GM21515 (cell line): ENCODE measurements around the gene GRID1.

ENCODE experiments used
- ATAC-seq: cut with Tn5 transposase; IDR thresholded peaks from one replicate; pipeline ENCODE4 v1.9.1; 2021; ENCODE audit not compliant: unreplicated experiment

Gene GRID1

GRCh38 chr10:86234107-86234506 lies 132.5 kb downstream of the GRID1 start:
- ATAC-seq, result no peak

DNA sequence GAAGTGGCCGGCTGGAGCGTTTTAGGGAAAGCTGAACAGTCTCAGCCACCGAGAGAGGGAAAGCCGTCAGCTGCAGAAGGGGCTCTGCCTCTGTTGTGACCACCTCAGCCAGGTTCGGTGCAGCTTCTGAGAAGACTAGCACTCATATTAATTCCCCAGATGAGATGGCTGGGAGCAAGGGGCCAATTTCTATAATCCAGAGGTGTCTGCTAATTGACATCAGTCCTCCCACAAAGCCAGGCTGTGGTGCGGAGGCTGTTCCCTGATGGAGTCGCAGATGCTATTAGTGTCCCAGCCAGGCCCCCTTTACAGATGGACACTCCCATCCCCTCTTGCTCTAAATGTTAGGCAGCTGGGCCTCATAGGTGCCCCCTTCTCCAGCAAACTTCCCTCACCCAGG lies 133.5 kb downstream of the GRID1 start:
- ATAC-seq, result no peak

DNA sequence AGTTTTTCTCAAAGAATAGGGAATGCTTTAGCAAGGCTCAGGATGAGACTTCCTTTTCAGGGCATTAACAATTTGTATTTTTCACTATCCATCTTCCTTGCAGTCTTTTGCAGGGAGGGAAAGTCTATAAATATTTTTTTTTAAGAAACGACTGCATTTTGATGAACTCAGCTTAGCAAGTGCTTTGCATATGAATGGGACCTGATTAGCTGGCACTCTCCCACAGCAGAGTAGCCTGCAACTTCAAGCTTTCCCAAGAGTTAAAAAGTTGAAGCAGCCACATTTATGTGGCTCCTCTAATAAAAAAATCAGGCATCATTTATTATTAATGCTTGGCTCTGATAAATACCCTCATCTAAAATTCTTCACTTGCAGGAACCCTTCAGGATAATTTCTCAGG lies 134.0 kb downstream of the GRID1 start:
- ATAC-seq, result no peak

DNA sequence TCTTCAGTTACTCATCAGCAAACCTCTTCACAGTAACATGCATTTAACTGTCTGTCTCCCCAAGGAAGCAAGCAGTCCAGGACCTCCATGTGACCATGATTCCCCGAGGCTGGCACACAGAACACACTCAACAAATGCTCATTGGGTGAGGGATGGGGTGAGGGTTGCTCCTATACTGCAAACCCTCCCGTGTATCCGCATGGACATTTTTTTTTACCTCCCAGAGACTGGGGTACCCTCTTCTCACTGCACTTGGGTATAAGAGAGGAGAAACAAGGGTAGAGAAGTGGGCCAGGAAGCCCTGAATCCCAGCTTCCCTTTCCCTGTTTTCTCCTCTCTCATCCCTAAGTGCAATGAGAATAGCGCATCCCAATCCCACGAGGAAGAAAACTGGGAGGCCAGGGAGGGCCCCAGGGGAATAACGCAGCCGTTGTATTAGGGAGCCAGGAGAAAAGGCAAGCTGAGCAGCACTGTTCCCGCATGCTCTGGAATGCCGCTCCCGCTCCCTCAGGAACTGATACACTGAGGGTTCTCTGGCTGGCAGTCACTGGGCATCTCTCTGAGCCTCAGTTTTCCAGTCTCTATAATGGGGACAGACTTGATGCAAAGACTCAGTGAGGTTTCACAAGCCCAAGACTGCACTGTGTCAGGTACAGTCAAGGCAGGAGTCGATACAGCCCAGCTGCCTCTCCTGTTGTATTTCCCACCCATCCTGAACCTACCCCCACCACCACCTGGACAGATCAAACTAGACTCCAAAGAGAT lies 134.6 kb downstream of the GRID1 start:
- no peak for ATAC-seq

DNA sequence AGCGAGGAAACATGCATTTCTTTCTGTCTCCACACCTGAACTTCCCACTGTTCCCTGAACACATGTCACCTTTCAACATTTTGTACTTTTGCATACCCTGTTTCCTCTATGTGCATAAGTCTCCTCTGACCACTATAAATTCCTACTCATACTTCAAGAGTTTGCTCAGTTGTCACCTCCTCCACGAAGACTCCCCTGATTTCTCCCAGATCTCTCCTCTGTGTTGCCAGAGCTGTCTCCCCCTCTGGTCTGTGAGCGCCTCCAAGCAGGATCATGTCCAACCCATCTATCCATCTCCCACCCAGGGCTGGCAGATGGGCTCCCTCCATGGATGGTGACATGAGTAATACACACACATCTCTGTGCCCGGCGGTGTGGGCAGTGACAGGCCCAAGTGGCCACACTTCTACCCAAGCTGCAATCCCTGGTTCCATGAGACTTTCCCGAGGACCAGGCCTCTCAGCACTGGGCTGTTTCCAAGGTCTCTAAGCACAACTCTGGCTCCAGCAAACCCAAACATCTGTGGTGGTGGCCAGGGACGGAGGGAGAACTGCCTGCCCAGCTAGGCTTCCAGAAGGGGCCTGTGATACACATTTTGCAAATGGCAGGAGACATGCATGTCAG lies 135.9 kb downstream of the GRID1 start:
- ATAC-seq, result no peak

DNA sequence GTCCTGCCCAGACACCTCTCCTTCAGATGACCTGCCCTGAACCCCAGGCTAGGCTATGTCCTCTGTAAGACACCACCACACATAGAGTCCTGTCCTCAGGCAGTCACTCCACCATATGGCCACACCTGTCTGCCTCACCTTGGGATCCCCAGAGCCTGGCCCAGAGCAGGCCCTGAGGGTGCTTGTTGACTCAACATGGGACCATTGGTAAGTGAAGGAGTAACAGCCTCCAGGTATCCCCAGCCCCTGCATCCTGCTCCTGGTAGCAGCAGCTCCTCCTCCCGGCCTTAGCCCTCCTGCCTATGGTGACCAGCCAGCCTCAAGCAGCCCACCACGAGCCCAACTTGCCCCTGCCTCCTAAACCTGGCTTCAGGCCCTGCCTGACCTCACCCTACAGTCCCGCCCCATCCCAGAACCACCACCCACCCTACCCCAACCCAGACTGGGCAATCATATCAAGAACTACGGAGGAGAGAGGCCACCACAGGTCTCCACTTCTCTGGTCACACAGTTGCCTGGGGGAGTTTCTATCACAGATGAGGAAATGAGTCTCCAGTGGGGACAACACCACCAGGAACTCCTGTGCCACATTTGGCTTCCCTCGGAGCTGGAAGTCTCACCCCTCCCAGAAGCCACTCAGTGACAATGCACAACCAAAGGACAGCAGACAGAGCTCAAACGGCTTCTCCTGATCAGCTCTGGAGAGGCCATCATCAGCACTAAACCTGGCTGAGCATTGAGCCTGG lies 136.6 kb downstream of the GRID1 start:
- no peak for ATAC-seq

- ATAC-seq, result no peak
These were observed 137.2 kb downstream of the GRID1 start for GRCh38 chr10:86229376-86229775.

DNA sequence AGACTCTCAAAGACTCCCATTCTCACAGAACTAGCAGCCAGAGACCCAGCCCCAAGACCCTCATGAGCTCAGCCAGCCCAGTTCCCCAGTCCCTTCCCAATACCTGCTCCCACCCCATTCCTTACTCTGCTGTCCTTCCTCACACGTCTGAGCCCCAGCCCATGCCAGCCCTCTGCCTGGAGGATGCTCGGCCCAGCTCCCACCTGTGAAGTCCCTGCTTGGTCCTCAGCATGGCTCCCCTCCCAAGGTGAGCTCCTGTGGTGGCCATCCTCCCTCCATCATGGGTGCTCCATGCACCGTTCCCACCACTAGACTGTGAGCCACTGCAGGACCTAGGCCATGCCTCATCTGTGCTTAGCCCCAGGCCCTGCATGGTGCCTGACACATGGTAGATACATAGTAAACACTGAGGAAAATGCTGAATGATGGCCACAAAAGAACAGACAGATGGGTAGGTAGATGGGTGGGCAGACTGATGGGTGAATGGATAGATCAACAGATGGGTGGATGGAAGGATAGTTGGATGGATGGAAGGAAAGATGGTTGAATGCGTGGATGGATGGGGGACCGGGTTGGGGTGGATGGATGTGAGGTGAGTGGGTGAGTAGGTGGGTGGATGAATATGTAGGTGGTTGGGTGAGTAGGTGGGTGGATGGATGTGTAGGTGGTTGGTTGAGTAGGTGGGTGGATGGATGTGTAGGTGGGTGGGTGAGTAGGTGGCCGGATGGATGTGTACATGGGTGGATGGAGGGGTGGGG lies 138.9 kb downstream of the GRID1 start:
- no peak for ATAC-seq

DNA sequence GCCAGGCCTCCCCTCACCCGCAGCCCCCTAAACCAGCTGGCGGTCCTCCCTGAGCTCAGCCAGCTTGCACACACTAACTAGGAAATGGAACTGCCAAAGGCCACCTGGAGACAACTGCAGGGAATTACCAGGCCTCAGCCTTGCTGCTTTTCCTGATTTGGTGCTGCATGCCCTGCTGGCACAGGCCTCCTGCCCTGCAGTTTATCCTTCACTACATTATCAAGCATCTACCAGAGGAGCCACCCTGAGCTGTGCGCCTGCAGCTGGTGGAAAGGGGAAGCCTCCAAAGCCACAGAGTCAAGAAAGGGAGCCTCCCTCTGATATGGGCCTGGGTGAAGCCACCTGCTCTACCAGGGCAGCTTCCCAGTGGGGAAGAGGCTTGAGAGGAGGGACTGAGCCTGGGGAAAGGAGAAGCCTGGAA lies 139.8 kb downstream of the GRID1 start:
- ATAC-seq, result no peak

DNA sequence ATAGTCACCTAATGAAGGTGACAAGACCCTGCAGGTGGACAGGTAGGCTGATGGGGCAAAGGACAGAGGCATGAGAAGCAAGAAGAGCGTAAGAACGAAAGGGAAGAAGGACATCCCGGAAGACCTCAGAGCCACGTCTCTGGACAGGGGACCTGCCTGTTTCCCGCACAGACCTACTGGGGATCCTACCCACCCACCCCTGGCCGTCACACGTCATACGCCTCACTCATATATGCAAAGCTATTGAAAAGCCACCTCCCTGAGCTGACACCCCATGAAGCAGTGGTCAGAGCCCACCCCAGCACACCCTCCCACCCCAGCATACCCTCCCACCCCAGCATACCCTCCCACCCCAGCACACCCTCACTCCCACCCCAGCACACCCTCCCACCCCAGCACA lies 140.6 kb downstream of the GRID1 start:
- no peak for ATAC-seq

DNA sequence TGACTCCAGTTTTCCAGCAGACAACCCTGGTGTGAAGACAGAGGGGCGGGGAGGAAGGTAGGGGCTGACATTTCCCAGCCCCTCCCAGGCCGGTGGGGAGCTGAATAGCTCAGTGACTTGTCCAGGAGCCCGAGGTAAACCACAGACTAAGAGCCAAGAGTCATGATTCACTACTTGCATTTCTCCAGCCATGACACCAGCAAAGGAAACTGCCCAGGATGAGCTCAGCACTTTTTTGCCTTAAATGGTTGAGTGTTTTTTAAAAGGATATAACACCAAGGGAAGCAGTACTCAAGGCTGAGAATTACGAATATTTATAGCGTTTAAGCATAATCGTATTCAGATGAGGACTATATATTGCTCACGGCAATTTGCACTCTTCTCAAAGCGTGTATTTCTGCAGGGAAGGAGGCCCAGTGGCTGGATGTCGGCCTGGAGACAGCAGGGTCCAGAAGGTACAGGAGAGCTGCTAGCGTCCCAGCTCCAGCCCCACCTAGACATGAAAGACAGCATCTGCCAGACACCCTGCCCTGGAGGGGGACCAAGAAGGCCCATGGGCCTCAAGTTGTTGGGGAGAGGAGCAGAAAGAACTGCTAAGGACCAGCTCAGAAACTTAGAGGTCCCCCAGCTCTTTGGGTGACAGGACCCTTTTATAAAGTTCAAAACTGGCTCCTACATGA lies 141.4 kb downstream of the GRID1 start:
- peak; percentile 37 for ATAC-seq

DNA sequence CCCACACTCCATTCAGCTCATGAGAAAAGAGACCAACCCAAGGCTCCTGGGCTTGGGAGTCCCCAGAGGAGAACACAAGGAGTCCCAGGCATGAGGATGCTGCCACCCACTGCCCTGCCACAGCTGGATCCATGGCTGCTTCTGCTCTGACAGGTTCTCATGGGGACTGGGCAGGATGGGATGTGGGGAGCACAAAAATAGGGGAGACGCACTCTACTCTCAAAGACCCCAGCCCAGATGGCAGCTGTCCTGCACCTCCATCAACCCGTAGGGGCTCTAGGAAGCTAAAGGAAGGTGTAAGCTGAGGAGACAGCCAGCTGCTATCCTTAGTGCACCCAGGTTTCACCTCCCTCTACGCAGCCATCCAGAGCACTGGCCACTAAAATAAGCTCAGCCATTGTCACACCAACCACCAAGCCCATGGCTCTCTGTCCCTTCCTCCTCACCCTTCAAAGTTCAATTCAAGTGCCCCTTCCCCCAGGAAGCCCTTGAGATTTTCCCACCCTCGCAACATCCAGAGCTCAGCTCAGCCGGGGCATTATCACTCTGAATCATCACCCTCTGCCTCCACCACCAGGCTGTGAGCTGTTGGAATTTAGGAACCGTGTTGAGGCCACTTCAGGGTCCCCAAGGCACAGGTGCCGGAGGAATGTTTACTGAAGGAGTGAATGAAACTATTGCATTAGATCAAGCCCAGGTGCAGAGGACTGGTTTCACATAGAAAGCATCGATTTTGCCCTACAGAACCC lies 142.1 kb downstream of the GRID1 start:
- peak; percentile 80 for ATAC-seq

GRCh38 chr10:86223256-86223655 lies 143.3 kb downstream of the GRID1 start:
- no peak for ATAC-seq

DNA sequence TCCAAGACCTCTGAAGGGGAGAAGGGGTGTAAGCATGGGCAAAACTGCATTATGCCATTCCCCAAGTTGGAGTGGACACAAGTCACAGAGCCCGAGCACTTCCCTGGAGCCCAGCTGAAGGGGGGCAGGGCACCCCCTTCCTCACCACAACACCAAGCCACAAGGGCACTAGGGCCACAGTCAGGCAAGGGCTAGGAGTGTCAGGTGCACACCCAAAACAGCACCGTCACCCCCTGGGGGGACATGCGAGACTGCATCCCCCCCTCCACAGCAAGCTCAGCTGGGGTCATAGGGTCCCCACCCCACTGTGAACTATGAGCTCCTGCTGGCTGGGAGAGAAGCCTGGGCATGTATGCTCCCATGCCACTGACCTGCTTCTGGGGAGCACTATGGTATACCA lies 143.9 kb downstream of the GRID1 start:
- no peak for ATAC-seq

DNA sequence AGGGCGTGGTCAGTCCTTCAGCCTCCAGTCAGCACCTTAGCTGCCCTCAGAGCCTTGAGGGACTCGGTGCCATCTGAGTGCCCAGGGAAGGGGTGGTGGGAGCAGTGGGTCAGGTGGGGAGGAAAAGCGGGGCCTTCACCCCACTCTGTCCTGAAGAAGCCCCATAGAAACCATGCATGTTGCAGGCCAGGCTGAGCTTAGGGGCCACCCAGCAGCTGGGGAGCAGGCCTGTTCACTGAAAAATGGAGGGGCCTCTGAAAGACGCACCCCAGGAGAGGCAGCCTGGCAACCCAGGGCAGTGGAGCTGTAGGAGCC lies 144.3 kb downstream of the GRID1 start:
- ATAC-seq, result no peak

DNA sequence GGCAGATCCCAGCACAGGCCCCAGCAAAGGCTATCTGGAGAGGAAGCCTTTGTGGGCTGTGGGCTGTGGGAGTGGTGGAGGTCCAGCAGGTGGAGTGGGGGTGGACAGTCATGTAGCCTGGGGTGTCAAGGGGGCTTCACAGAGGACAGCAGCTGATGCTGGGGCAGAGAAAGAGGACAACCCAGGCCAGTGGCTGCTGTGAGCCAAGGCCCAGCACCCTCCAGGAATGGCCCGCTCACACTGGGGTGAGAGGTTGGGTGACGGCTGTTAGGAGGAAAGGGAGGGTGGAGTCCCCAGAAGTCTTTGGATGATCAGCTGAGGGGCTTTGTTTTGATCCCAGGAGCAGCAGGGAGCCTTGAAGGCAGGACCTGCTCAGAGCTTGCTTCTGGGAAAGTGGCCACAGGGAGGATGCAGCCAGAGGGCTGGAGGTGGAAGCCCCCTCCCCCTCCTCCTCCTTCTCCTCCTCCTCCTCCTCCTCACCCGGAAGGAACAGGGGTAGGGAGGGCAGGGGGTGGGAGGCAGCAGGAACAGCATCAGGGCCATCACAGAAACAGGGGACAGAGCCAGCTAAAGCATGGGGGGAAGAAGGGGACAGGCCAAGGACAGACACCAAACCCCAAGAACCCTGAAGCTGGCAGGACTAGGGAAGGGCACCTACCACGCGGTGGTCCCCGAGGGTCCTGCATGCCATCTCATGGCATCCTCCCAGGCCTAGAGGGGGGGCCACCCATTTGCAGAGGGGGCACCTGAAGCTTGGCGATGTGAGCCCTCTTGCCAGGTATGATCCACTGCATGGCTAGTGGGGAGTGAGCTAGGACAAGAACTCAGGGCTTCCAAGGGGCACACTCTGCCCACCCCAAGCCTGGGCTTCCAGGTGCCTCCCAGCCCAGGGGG lies 144.9 kb downstream of the GRID1 start:
- ATAC-seq, result no peak

GRCh38 chr10:86220626-86221025 lies 146.0 kb downstream of the GRID1 start:
- no peak for ATAC-seq

GRCh38 chr10:86219271-86219670 lies 147.3 kb downstream of the GRID1 start:
- ATAC-seq, result no peak

DNA sequence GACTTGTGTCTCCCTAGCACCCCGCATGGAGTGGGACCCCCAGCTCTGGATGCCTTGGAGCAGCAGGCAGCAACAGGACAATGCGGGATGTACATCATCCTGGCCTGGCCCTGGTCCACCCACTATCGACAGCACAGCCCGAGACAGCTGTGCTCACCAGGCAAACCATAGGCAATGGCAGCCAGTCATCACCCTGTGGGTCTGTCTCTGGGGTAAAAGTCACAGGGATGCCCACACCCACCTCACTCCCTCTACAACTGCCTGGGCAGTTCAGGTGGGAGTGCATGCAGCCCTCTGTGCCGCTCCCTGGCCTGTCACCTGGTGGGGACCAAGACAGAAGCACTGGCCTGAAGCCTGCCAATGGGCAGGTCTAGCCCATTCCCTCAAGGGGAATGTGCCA lies 147.8 kb downstream of the GRID1 start:
- no peak for ATAC-seq
